Body of pancreas (tissue), 4 donors: Measurements from ENCODE around the gene GLP2R.

Experiments used
- CTCF ChIP-seq, 7 experiments: fragments of 450-650 bp in 4 of 7; fragments of 200-600 bp in 3 of 7; sonication (generic) in 3 of 7; IDR thresholded peaks; one replicate each; pipeline ENCODE4 v1.5.1; 2016 to 2019; ENCODE audit warnings: antibody characterized with exemption in 7 of 7
- POLR2A ChIP-seq, 3 donors: fragments of 450-650 bp; IDR thresholded peaks; one replicate each; pipeline ENCODE4 v1.6.1; 2016; ENCODE audit warnings: antibody characterized with exemption in 3 of 3, mild to moderate bottlenecking in 2 of 3

GRCh38 chr17:9844153-9844552 is 18.4 kb downstream of the GLP2R start:
- no peak for TF ChIP-seq CTCF (IDR thresholded peaks at IDR 0.05)
- no peak for TF ChIP-seq POLR2A (IDR thresholded peaks at IDR 0.05)
